Esophagus (tissue), 2 donors: ENCODE measurements around the gene TMEM145. TPM values are rescaled to one million over a fixed set of nuclear protein-coding genes. Genes with fewer than 3 reads are reported as not detected.

Experiments
- H3K27ac ChIP-seq, 2 donors: one replicate each; pipeline ENCODE4 v1.5.1; 2013; ENCODE audit warnings: low read depth in 2 of 2, mild to moderate bottlenecking in 2 of 2, inconsistent platforms in 1 of 2, low read length in 1 of 2, moderate library complexity in 1 of 2
- H3K27me3 ChIP-seq, 2 donors: one replicate each; pipeline ENCODE4 v1.6.1; 2013; ENCODE audit warnings: low read length in 2 of 2, control low read depth in 1 of 2, mild to moderate bottlenecking in 1 of 2; ENCODE audit not compliant: insufficient read depth in 2 of 2, control insufficient read depth in 1 of 2
- H3K36me3 ChIP-seq, 2 donors: one replicate each; pipeline ENCODE4 v1.6.1; 2013; ENCODE audit warnings: low read length in 1 of 2; ENCODE audit not compliant: control insufficient read depth in 2 of 2, insufficient read depth in 2 of 2
- H3K4me1 ChIP-seq, 2 donors: one replicate each; pipeline ENCODE4 v1.6.1; 2013; ENCODE audit warnings: low read length in 1 of 2; ENCODE audit not compliant: control insufficient read depth in 2 of 2, insufficient read depth in 2 of 2
- H3K4me3 ChIP-seq, 2 donors: one replicate each; pipeline ENCODE4 v1.5.1; 2013; ENCODE audit warnings: low read length in 2 of 2, mild to moderate bottlenecking in 2 of 2, low read depth in 1 of 2, moderate library complexity in 1 of 2
- H3K9me3 ChIP-seq, 2 donors: one replicate each; pipeline ENCODE4 v1.6.1; 2013; ENCODE audit warnings: mild to moderate bottlenecking in 2 of 2, low read depth in 1 of 2, low read length in 1 of 2, moderate library complexity in 1 of 2; ENCODE audit not compliant: control insufficient read depth in 2 of 2, insufficient read depth in 1 of 2
- WGBS, 2 donors: extraction: QIAGEN DNeasy Blood & Tissue Kit; methylation state at CpG; one replicate each; pipeline ENCODE4 v1.1.7; 2013; 5-methylcytosine and 5-hydroxymethylcytosine counted together
- polyA plus RNA-seq, 2 donors: library from polyadenylated mRNA; stranded (reverse); fragments of 200-250 nt; gene quantifications; one replicate each; pipeline ENCODE4 v1.2.3, GENCODE V29; 2013
- donor health status: healthy with polysubstance abuse.
- donor health status: Bipolar disorder and iron deficiency.

The TMEM145 gene
- polyA plus RNA-seq, 2 donors: 0.04 to 0.08 TPM

- Histone ChIP-seq H3K27ac (no peak overlapping the region), H3K36me3 (peaks cover 0 to 45% of the 10 kb centered on the region in 2 donors), H3K9me3 (no peaks in the 10 kb centered on the region), H3K4me1 (peaks cover 2 to 3% of the 10 kb centered on the region in 2 donors), H3K4me3 (no peak overlapping the region), H3K27me3 (no peaks in the 10 kb centered on the region)
- WGBS, 2 donors: 95 to 96% methylated on average over 29 of the region's 29 CpGs
Observed at GRCh38 chr19:42353341-42354015, 40.4 kb downstream of the TMEM145 start.

GRCh38 chr19:42355896-42356295 is 42.8 kb downstream of the TMEM145 start:
- 93 to 94% methylated on average over 12 of the region's 12 CpGs for WGBS, 2 donors
- Histone ChIP-seq H3K27ac (no peak overlapping the region), H3K4me1 (peaks cover 2 to 3% of the 10 kb centered on the region in 2 donors), H3K36me3 (peaks cover 0 to 40% of the 10 kb centered on the region in 2 donors), H3K27me3 (no peaks in the 10 kb centered on the region), H3K9me3 (no peaks in the 10 kb centered on the region), H3K4me3 (no peak overlapping the region)

GRCh38 chr19:42356686-42357085 is 43.6 kb downstream of the TMEM145 start:
- H3K27me3 ChIP-seq: no peaks in the 10 kb centered on the region
- WGBS, 2 donors: 97% methylated on average over 15 of the region's 15 CpGs

GRCh38 chr19:42357290-42357689 is 44.2 kb downstream of the TMEM145 start:
- 84 to 86% methylated on average over 12 of the region's 12 CpGs for WGBS, 2 donors
- peaks cover under 1 to 1% of the 10 kb centered on the region in 2 donors for H3K4me1 ChIP-seq
- no peak overlapping the region for H3K4me3 ChIP-seq
- no peaks in the 10 kb centered on the region for H3K9me3 ChIP-seq
- no peaks in the 10 kb centered on the region for H3K27me3 ChIP-seq
- no peak overlapping the region for H3K27ac ChIP-seq
- H3K36me3 ChIP-seq: peaks cover 0 to 40% of the 10 kb centered on the region in 2 donors

More at GRCh38 chr19:42356686-42357085, 43.6 kb downstream of the TMEM145 start:
- Histone ChIP-seq H3K9me3 (no peaks in the 10 kb centered on the region), H3K4me3 (no peak overlapping the region), H3K36me3 (peaks cover 0 to 35% of the 10 kb centered on the region in 2 donors), H3K27ac (no peak overlapping the region), H3K4me1 (peaks cover 2 to 3% of the 10 kb centered on the region in 2 donors)

GRCh38 chr19:42360787-42361544 is 47.9 kb downstream of the TMEM145 start:
- Histone ChIP-seq H3K36me3 (peaks cover 4 to 30% of the 10 kb centered on the region in 2 donors), H3K4me3 (no peak overlapping the region), H3K9me3 (peaks cover 0 to 8% of the 10 kb centered on the region in 2 donors), H3K4me1 (peaks cover 0 to 2% of the 10 kb centered on the region in 2 donors), H3K27me3 (no peaks in the 10 kb centered on the region), H3K27ac (no peak overlapping the region)
- WGBS, 2 donors: 86 to 87% methylated on average over 16 of the region's 16 CpGs

GRCh38 chr19:42361545-42361910 is 48.4 kb downstream of the TMEM145 start:
- Histone ChIP-seq H3K36me3 (peaks cover 4 to 24% of the 10 kb centered on the region in 2 donors), H3K4me1 (peaks cover 0 to 2% of the 10 kb centered on the region in 2 donors), H3K4me3 (no peak overlapping the region), H3K9me3 (peaks cover 0 to 8% of the 10 kb centered on the region in 2 donors), H3K27me3 (no peaks in the 10 kb centered on the region), H3K27ac (no peak overlapping the region)
- 92 to 93% methylated on average over 7 of the region's 7 CpGs for WGBS, 2 donors

GRCh38 chr19:42362342-42362741 is 49.2 kb downstream of the TMEM145 start:
- Histone ChIP-seq H3K9me3 (peaks cover 0 to 8% of the 10 kb centered on the region in 2 donors), H3K36me3 (peaks cover 4 to 19% of the 10 kb centered on the region in 2 donors), H3K27ac (no peak overlapping the region), H3K4me1 (peaks cover 0 to 2% of the 10 kb centered on the region in 2 donors), H3K27me3 (no peaks in the 10 kb centered on the region), H3K4me3 (no peak overlapping the region)
- 97% methylated on average over 14 of the region's 14 CpGs for WGBS, 2 donors

- Histone ChIP-seq H3K36me3 (peaks cover 4 to 19% of the 10 kb centered on the region in 2 donors), H3K27ac (no peak overlapping the region), H3K4me1 (peaks cover 0 to 2% of the 10 kb centered on the region in 2 donors), H3K27me3 (no peaks in the 10 kb centered on the region), H3K4me3 (no peak overlapping the region), H3K9me3 (peaks cover 0 to 8% of the 10 kb centered on the region in 2 donors)
- WGBS, 2 donors: 92 to 93% methylated on average over 12 to 13 of the region's 13 CpGs
Observed at GRCh38 chr19:42362891-42363440, 49.9 kb downstream of the TMEM145 start.

GRCh38 chr19:42363614-42364346 is 50.7 kb downstream of the TMEM145 start:
- Histone ChIP-seq H3K4me1 (peaks cover 0 to 2% of the 10 kb centered on the region in 2 donors), H3K9me3 (peaks cover 0 to 8% of the 10 kb centered on the region in 2 donors), H3K27ac (no peak overlapping the region), H3K27me3 (no peaks in the 10 kb centered on the region), H3K4me3 (no peak overlapping the region), H3K36me3 (peaks cover 4 to 14% of the 10 kb centered on the region in 2 donors)
- 88 to 89% methylated on average over 17 of the region's 17 CpGs for WGBS, 2 donors
